HEK293 (cell line): ENCODE results near the gene LAG3.

ENCODE experiments used
- CTCF ChIA-PET: fragments of 350-600 bp; formaldehyde crosslinking; extraction: SDS; loops from one replicate; lab custom pipeline; 2021; ENCODE audit warnings: antibody characterized with exemption; lab: Yijun Ruan, JAX
- POLR2A ChIA-PET: fragments of 300-600 bp; formaldehyde crosslinking; extraction: SDS; loops from one replicate; lab custom pipeline; 2020; ENCODE audit warnings: antibody characterized with exemption, inconsistent platforms; lab: Yijun Ruan, JAX
- H3K27ac ChIP-seq: fragments of 200-500 bp; sonication (Bioruptor generic); 2 replicates; pipeline ENCODE4 v1.5.1; 2014; ENCODE audit warnings: low read depth, low read length, control low read depth, inconsistent platforms; ENCODE audit errors: extremely low read depth
- H3K36me3 ChIP-seq, 2 experiments: fragments of 200-500 bp in 1 of 2; sonication (Bioruptor generic) in 1 of 2; 1 replicate in 1 of 2; 2 replicates in 1 of 2; pipeline ENCODE4 v1.5.1; 2014 to 2017; ENCODE audit warnings: inconsistent platforms in 2 of 2, low read length in 2 of 2; ENCODE audit not compliant: control insufficient read depth in 2 of 2, insufficient read depth in 1 of 2
- H3K4me1 ChIP-seq: fragments of 200-500 bp; sonication (Bioruptor generic); 2 replicates; pipeline ENCODE4 v1.5.1; 2014; ENCODE audit warnings: mild to moderate bottlenecking, low read length, inconsistent platforms; ENCODE audit not compliant: control insufficient read depth, insufficient read depth
- H3K4me3 ChIP-seq: 2 replicates; pipeline ENCODE4 v1.5.1; 2011; ENCODE audit warnings: low read depth, mild to moderate bottlenecking, control low read depth, low read length, moderate library complexity
- H3K9me3 ChIP-seq: fragments of 200-500 bp; sonication (Bioruptor generic); 2 replicates; pipeline ENCODE4 v1.5.1; 2014; ENCODE audit warnings: low read depth, low read length, inconsistent platforms; ENCODE audit not compliant: control insufficient read depth, insufficient read depth
- EGR2 ChIP-seq: fragments of 450-650 bp; formaldehyde crosslinking; IDR thresholded peaks from 2 replicates; pipeline ENCODE4 v1.5.1; 2016; ENCODE audit warnings: low read depth, missing biosample characterization, missing genetic modification characterization
- ELK4 ChIP-seq: IDR thresholded peaks from 2 replicates; pipeline ENCODE4 v1.6.1; 2011; ENCODE audit warnings: mild to moderate bottlenecking, low read depth, low read length, borderline replicate concordance
- FEZF1 ChIP-seq: fragments of 450-650 bp; formaldehyde crosslinking; IDR thresholded peaks from 2 replicates; pipeline ENCODE4 v1.5.1; 2016; ENCODE audit warnings: missing biosample characterization, missing genetic modification characterization
- HOXC10 ChIP-seq: sonication (generic); formaldehyde crosslinking; IDR thresholded peaks from 2 replicates; pipeline ENCODE4 v1.8.1; 2023; ENCODE audit warnings: mild to moderate bottlenecking, missing genetic modification reagents
- OSR2 ChIP-seq: fragments of 450-650 bp; formaldehyde crosslinking; IDR thresholded peaks from 2 replicates; pipeline ENCODE4 v1.5.1; 2016; ENCODE audit warnings: missing biosample characterization, missing genetic modification characterization
- SP7 ChIP-seq: fragments of 450-650 bp; formaldehyde crosslinking; IDR thresholded peaks from 2 replicates; pipeline ENCODE4 v1.5.1; 2016; ENCODE audit warnings: missing biosample characterization, missing genetic modification characterization
- TCF7L2 ChIP-seq: IDR thresholded peaks from 2 replicates; pipeline ENCODE4 v1.6.1; 2011; ENCODE audit warnings: low read depth, mild to moderate bottlenecking, inconsistent platforms, low read length, moderate library complexity, borderline replicate concordance
- ZBTB10 ChIP-seq: fragments of 450-650 bp; formaldehyde crosslinking; IDR thresholded peaks from 2 replicates; pipeline ENCODE4 v1.5.1; 2016; ENCODE audit warnings: missing biosample characterization, missing genetic modification characterization
- ZBTB20 ChIP-seq: fragments of 450-650 bp; formaldehyde crosslinking; IDR thresholded peaks from 2 replicates; pipeline ENCODE4 v1.5.1; 2016; ENCODE audit warnings: missing biosample characterization, missing genetic modification characterization
- ZBTB6 ChIP-seq: fragments of 450-650 bp; formaldehyde crosslinking; IDR thresholded peaks from 2 replicates; pipeline ENCODE4 v1.5.1; 2017; ENCODE audit warnings: missing biosample characterization, missing genetic modification characterization
- ZFHX2 ChIP-seq: fragments of 450-650 bp; formaldehyde crosslinking; conservative IDR thresholded peaks from 2 replicates; pipeline ENCODE4 v1.5.1; 2016; ENCODE audit warnings: missing biosample characterization, missing genetic modification characterization
- ZFP37 ChIP-seq: fragments of 450-650 bp; formaldehyde crosslinking; IDR thresholded peaks from 2 replicates; pipeline ENCODE4 v1.5.1; 2016; ENCODE audit warnings: missing biosample characterization, missing genetic modification characterization
- ZFP41 ChIP-seq: fragments of 450-650 bp; formaldehyde crosslinking; IDR thresholded peaks from 2 replicates; pipeline ENCODE4 v1.5.1; 2016; ENCODE audit warnings: missing biosample characterization, missing genetic modification characterization, borderline replicate concordance
- ZNF112 ChIP-seq: fragments of 450-650 bp; formaldehyde crosslinking; IDR thresholded peaks from 2 replicates; pipeline ENCODE4 v1.5.0; 2017; ENCODE audit warnings: missing biosample characterization, missing genetic modification characterization
- ZNF169 ChIP-seq: fragments of 450-650 bp; formaldehyde crosslinking; IDR thresholded peaks from 2 replicates; pipeline ENCODE4 v1.5.1; 2016; ENCODE audit warnings: missing biosample characterization, missing genetic modification characterization
- ZNF211 ChIP-seq: fragments of 450-650 bp; formaldehyde crosslinking; IDR thresholded peaks from 2 replicates; pipeline ENCODE4 v1.5.1; 2016; ENCODE audit warnings: low read depth, missing biosample characterization, missing genetic modification characterization
- ZNF266 ChIP-seq: fragments of 450-650 bp; formaldehyde crosslinking; IDR thresholded peaks from 2 replicates; pipeline ENCODE4 v1.5.1; 2016; ENCODE audit warnings: missing biosample characterization, missing genetic modification characterization, low read depth
- ZNF274 ChIP-seq, 2 experiments: fragments of 200-500 bp in 1 of 2; fragments of 450-650 bp in 1 of 2; sonication (Bioruptor generic) in 1 of 2; formaldehyde crosslinking in 1 of 2; IDR thresholded peaks; 2 replicates each; pipeline versions ENCODE4 v1.5.1 to v1.6.1; 2014 to 2016; ENCODE audit warnings: borderline replicate concordance in 1 of 2, inconsistent platforms in 1 of 2, low read length in 1 of 2, missing biosample characterization in 1 of 2, missing genetic modification characterization in 1 of 2
- ZNF350 ChIP-seq: fragments of 450-650 bp; formaldehyde crosslinking; IDR thresholded peaks from 2 replicates; pipeline ENCODE4 v1.5.0; 2017; ENCODE audit warnings: missing biosample characterization, mild to moderate bottlenecking, missing genetic modification characterization
- ZNF513 ChIP-seq: fragments of 450-650 bp; IDR thresholded peaks from 2 replicates; pipeline ENCODE4 v1.5.1; 2018; ENCODE audit warnings: missing biosample characterization, missing genetic modification characterization
- ZNF530 ChIP-seq: fragments of 450-650 bp; formaldehyde crosslinking; IDR thresholded peaks from 2 replicates; pipeline ENCODE4 v1.5.1; 2016; ENCODE audit warnings: low read depth, missing biosample characterization, missing genetic modification characterization
- ZNF555 ChIP-seq: fragments of 450-650 bp; formaldehyde crosslinking; conservative IDR thresholded peaks from 2 replicates; pipeline ENCODE4 v1.5.1; 2017; ENCODE audit warnings: missing biosample characterization, mild to moderate bottlenecking, missing genetic modification characterization, inconsistent platforms
- ZNF560 ChIP-seq: fragments of 450-650 bp; formaldehyde crosslinking; IDR thresholded peaks from 2 replicates; pipeline ENCODE4 v1.5.1; 2017; ENCODE audit warnings: missing biosample characterization, missing genetic modification characterization, borderline replicate concordance
- ZNF585B ChIP-seq: fragments of 450-650 bp; formaldehyde crosslinking; IDR thresholded peaks from 2 replicates; pipeline ENCODE4 v1.5.1; 2016; ENCODE audit warnings: missing biosample characterization, missing genetic modification characterization
- ZNF624 ChIP-seq: fragments of 450-650 bp; formaldehyde crosslinking; IDR thresholded peaks from 2 replicates; pipeline ENCODE4 v1.5.1; 2017; ENCODE audit warnings: missing biosample characterization, missing genetic modification characterization
- ZNF677 ChIP-seq: fragments of 450-650 bp; IDR thresholded peaks from 2 replicates; pipeline ENCODE4 v1.5.0; 2018; ENCODE audit warnings: missing biosample characterization, mild to moderate bottlenecking, missing genetic modification characterization, moderate library complexity
- ZNF704 ChIP-seq: fragments of 450-650 bp; formaldehyde crosslinking; IDR thresholded peaks from 2 replicates; pipeline ENCODE4 v1.5.1; 2016; ENCODE audit warnings: missing biosample characterization, missing genetic modification characterization
- ZNF707 ChIP-seq: fragments of 450-650 bp; formaldehyde crosslinking; IDR thresholded peaks from 2 replicates; pipeline ENCODE4 v1.5.1; 2016; ENCODE audit warnings: missing biosample characterization, missing genetic modification characterization

The LAG3 gene

GRCh38 chr12:6827437-6827911, 55.2 kb downstream of the LAG3 start:
- Histone ChIP-seq H3K4me3 (no peak overlapping the region), H3K27ac (no peak overlapping the region; the same call in 1 of the 2 replicates), H3K9me3 (no peaks in the 10 kb centered on the region), H3K4me1 (no peaks in the 10 kb centered on the region), H3K36me3 (peaks cover 3 to 30% of the 10 kb centered on the region in 2 experiments)
- POLR2A ChIA-PET, result interaction anchor here (0.7 to 6.0 kb wide), 9 partner anchors 25 to 293 kb away, joined by 3 to 55 read pairs (median 4); partner anchors contain the start of genes CDCA3, COPS7A, GAPDH and MLF2
- CTCF ChIA-PET, result interaction anchor here (0.6 to 8.1 kb wide), 6 partner anchors 24 to 459 kb away, joined by 3 to 116 read pairs (median 3); partner anchors contain the start of genes MLF2, TPI1 and USP5
- TF ChIP-seq TCF7L2, result no peak
- no peak for TF ChIP-seq ZFP41
- TF ChIP-seq OSR2 (tag by site-specific recombination), result no peak
- no peak for TF ChIP-seq HOXC10
- no peak for TF ChIP-seq ZNF274 (IDR thresholded peaks at IDR 0.05; ENCODE audit: low read length)
- TF ChIP-seq ZNF274 (tag by site-specific recombination; IDR thresholded peaks at IDR 0.05; ENCODE audit: borderline replicate concordance), result no peak
- no peak for TF ChIP-seq ZBTB6 (tag by site-specific recombination)
- TF ChIP-seq ZNF704, result no peak
- peak; percentile 94 for TF ChIP-seq ZBTB20 (tag by site-specific recombination)
- TF ChIP-seq ZNF266, result no peak
- TF ChIP-seq ZFP37 (tag by site-specific recombination), result 0 out of 2 replicates have a peak, but pooled peaks have one; percentile 31
- no peak for TF ChIP-seq ZNF555
- no peak for TF ChIP-seq ZNF169 (tag by site-specific recombination)
- no peak for TF ChIP-seq ZNF530
- no peak for TF ChIP-seq ZNF112 (tag by site-specific recombination)
- TF ChIP-seq ELK4, result no peak
- TF ChIP-seq ZNF211 (tag by site-specific recombination), result no peak
- 0 out of 2 replicates have a peak, but pooled peaks have one; percentile 23 for TF ChIP-seq SP7 (tag by site-specific recombination)
- no peak for TF ChIP-seq ZNF513
- TF ChIP-seq ZNF350, result no peak
- TF ChIP-seq ZBTB10 (tag by site-specific recombination), result no peak
- TF ChIP-seq ZNF560, result no peak
- no peak for TF ChIP-seq ZNF707
- TF ChIP-seq ZNF585B (tag by site-specific recombination), result no peak
- no peak for TF ChIP-seq ZNF677
- TF ChIP-seq ZFHX2, result peak; percentile 74
- TF ChIP-seq ZNF624, result no peak
- TF ChIP-seq EGR2 (tag by site-specific recombination), result peak; percentile 48; the same call in 1 of the 2 replicates
- no peak for TF ChIP-seq FEZF1 (tag by site-specific recombination)
